HG02885 (cell line): ENCODE data around the gene EGF.
"Not testable (repeated sequence)": the region's sequence is repeated elsewhere in the genome, so short reads cannot be mapped to it uniquely, and the experiment has no call there.

Source experiments
- ATAC-seq: cut with Tn5 transposase; IDR thresholded peaks from one replicate; pipeline ENCODE4 v1.9.1; 2021; ENCODE audit warnings: mild to moderate bottlenecking; ENCODE audit not compliant: unreplicated experiment, poor library complexity

Gene EGF

DNA sequence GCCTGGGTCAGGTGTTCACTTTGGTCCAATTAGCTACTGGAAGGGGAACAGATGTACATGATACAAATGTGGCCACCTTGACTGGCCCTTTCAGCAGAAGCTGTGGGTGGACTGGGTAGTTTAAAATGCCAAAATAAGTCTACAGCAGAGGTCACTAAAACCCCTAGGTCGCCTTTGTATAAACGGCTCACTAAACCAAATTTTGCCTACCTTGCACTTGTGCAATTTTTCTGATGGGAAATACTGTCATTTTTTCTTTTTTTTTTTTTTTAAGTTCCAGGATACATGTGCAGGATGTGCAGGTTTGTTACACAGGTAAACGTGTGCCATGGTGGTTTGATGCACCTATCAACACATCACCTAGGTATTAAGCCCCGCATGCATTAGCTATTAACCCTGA is 109.8 kb downstream of the EGF start:
- ATAC-seq, result no peak

DNA sequence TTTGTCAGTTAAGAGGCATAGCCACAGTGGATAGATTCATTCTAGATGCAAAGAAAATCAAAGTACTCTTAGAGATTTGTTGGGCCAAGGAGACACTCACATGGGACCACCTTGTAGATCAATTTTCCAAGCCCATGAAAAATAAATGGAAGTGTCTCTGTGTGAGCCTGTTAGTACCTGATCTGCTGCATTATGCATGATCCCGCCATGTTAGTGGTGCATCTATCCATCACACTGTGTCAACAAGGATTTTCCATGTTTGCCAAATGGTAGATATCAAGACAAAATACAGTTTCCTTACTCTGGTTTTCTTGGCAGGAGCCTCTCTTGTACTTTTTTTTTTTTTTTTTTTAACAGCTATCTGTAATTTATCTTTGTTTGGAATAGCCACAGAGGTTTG is 112.4 kb downstream of the EGF start:
- ATAC-seq, result no peak

DNA sequence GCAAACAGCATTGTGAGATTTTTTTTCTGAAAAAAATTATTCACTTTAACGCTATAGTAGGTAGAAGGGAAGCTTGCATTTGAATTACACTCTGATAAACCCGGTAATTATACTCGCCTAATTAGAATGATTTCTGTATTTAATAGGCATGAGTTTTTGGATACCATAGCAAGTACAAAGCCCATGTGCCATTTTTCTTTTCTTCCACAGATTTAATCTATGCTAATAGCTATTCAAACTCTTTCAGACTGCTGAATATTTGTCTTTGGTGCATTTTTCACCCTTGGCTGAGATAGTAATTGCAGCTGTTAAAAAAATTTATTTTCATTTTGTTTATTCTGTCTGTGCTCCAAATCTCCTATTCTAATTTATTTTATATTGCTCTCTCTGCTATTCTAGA is 113.0 kb downstream of the EGF start:
- ATAC-seq, result no peak

DNA sequence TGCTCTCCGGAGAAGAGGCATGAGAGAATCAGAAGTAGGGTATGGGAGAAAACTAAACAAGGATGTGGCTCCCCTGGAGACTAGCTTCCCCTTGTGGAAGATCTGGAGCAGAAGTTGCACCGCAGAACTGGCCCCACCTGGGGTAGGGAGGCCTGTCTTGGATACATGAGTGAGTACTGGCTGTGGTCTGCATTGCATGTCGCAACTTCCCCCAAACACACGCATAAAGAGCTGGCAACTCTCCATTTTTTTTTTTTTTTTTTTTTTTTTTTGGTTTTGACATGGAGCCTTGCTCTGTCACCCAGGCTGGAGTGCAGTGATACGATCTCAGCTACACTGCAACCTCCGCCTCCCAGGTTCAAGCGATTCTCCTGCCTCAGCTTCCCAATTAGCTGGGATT is 119.9 kb downstream of the EGF start:
- no peak for ATAC-seq

DNA sequence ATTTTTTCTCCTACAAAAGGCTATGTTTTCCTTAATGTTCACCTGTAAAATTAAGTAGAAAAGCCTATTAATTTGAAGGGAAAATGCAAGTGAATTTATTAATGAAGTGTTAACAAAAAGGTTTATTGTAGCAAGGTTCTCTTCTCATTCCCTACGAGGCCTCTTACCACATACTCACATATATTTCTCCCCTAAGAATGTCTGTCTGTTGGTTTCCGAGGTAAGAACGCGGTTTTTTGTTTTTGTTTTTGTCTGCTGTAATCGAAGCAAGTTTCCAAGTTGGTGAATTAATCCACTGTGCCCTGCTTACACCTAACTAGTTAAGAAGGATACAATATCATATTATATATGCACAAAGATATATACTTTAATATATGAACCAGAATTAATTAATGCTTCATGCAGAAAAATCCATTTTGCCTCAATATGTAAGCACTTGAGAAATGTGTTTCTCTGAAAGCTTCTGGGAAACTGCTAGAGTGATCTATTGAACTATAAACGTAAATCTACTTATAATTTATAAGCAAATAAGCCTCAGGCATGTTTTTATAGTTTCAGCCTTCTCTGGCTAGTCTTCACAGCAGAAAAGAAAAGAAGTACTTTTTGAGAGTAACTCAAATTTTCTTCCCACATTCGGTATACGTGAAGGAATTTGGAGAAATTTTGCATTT is 120.8 kb downstream of the EGF start:
- peak; percentile 8 for ATAC-seq

DNA sequence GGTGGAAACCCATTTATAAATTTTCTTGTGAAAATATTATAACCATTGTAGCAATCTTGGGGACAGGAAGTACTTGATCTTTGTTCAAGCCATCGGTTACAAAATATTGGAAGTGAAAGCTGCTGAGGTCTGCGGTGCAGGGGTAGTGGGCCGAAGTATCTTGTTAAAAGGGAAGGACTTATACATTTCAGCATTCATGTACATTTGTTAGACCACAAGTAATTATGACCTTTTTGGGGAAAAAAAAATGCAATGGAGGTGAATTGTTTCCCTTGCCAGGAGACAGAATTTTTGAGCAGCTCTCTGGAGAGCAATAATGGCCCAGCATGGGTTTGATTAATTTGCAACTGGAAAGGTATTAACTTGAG is 121.3 kb downstream of the EGF start:
- peak; percentile 99 for ATAC-seq

DNA sequence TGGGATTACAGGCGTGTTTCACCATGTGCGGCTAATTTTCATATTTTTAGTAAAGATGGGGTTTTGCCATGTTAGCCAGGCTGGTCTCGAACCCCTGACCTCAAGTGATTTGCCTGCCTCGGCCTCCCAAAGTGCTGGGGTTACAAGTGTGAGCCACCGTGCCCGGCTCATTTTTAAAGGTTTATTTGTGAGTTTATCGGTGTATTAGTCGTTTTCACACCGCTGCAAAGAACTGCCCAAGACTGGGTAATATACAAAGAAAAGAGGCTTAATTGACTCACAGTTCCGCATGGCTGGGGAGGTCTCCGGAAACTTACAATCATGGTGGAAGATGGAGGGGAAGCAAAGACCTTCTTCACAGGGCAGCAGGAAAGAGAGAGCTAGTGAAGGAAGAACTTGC is 126.5 kb downstream of the EGF start:
- ATAC-seq, result not testable (repeated sequence)

DNA sequence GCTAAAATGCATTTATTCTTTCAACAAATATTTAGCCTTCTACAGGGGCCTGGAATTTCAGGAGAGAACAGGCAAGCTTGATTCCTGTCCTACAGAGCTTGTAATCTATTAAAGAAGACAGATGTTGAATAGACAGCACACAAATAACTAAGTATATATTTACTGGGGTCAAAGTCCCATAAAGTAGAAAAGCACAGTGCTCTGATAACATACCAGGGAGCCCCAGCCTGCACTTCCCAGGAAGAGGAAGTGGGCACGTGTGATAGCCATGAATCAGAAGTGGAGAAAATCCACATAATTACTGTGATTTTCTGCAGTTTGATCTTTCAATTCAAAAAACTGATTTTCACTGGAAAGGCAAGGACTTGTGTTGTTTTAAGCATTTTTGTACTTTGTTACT is 129.1 kb downstream of the EGF start:
- no peak for ATAC-seq

DNA sequence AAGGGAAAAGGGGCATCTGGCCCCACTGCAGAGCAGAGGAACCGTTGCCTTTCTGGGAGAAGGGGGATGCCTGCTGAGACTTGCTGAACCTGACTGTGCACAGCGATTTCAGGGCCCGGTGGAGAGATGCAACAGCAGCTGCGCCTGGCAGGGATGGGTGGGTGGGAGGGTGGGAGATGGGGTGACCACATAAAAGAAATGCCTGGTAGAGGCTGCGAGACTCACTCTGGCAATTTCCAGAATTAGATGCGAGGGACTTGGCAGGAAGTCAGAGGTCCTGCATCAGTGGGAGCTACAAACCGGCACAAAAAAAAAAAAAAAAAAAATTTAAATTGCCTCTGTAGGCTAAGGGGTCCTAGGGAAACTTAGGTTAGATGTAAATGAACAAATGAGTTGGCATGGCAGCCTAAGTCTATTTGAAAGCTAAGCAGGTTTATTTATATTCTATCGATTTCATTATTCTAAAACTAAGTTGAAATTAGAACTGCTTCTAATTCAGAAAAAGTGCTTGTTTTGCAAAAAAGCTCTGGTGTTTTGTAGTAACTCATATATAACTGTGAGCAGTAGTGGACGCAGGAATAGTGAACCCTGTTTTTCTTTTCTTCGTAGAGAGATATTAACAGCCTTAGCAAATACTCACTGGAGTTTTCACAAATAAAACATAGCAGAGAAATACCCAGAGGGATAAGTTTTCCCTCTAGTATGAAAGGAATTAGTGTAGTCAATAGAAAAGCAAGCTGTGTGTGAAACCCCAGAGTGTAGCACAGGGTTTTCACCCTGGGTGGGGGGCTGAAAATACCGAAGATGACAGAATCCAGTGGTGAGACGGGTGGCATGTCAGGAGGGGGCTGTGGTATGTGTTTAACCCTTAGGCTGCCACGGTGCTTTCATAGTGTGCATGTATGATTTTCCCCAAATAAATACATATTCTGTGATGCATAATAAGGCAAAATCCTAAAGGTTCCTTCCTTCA is 130.1 kb downstream of the EGF start:
- no peak for ATAC-seq

DNA sequence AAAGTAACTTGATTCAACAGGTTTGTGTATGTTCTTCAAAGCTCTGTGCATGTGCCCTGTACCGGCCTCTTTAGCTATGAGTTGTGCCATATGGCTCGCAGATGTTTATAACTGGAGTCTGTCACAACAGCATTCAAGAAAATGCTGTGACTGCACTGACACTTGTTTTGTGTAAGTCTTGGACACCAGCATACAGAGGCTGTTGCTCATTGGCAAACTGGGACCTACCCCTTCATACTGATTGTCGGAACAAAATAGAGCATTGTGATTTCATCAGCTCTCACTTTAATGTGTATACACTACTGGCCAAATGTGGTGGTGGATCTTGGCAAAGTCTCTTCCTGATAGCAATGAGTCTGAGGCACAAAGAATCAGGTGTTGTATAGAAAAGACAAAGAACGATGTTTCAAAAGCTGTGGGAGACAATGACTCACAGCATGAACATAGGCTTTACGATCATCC is 133.9 kb downstream of the EGF start:
- ATAC-seq, result no peak

DNA sequence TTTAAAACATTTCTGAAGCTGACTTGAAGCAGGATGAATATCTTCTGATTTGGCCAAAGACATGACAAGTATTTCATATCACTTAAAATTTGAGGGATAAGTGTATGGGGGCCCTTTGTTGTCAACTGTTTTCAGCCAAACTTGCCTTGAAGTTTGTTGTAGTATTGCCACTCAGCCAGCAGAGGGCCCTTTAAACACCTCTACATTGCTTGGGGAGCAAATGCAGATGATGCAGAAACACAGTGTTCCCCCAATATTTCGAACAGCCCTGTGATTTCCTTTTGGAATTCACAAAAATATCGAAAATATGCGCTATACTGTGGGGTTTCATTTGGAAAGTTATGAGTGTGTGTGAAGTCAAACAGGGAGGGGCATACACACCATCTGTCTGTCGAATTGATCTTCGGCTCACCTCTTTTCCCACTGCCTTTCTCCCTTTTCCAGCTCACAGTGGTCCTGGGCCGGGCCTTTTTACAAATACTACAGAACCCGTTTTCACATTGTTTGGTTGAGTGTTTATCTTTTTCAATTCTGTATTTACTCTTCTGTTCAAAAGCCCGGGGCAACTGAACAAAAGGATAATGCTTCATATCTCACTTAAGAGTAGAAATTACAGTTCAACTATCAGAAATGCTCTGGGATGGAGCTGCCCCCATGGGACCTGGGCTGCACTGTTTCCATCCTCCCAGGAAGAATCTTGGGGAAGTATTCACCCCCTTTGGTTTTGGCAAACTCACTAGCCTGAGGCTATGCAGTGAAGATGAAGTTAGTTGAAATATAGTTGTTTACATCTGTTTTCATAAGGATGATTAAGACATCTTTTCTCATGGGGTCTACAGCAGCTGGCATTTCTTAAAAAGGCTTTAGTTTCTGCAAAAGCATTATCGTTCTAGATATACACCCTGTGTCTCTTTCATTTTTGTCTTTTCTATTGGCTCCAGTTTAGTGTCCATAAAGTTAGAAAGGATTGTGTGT is 137.6 kb downstream of the EGF start:
- ATAC-seq, result peak; percentile 65

DNA sequence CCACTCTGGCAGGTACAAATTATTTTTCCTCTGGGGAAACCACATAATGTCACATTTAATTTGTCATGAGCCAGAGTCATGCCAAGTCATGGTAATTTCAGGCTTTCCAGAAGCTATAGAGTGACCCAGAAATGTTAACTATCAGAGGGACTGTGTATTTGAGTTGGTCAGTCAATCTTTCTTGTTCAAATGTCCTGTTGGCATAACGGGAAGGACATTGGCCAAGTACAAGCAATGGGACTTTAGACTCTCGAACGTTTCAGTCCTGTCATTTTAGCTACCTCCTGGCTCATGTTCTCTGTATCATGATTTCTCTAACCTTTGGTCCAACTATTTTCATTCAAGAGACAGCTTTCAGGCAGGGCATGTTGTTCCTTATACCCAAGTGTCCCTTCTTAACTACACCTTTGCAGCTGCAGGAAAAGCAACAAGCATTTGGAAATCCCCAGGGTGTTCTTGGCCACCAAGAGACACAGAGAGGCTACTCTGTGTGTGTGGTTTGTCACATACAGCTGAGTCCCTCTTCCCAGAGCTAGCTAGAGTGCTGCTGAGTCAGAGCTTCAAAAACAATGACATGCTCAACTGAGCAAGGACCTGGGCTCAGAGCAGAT is 142.6 kb downstream of the EGF start:
- peak; percentile 81 for ATAC-seq

DNA sequence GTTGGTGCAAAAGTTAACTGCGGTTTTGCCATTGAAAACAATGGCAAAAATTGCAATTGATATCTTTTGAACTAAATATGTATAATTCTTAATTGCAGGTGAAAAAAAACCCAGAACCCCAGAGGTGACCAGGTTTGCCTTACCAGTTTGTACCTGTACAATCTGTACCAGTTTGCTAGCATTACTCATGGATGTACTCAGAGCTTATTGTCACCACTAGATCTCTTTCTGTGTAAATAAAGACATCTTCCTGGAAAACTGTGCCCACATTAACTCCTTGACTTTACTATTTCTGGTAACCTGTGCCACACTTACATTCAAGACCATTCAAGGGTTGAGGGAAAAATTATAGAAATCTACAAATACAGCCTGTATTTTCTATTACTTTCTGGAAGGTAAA is 146.0 kb downstream of the EGF start:
- no peak for ATAC-seq

DNA sequence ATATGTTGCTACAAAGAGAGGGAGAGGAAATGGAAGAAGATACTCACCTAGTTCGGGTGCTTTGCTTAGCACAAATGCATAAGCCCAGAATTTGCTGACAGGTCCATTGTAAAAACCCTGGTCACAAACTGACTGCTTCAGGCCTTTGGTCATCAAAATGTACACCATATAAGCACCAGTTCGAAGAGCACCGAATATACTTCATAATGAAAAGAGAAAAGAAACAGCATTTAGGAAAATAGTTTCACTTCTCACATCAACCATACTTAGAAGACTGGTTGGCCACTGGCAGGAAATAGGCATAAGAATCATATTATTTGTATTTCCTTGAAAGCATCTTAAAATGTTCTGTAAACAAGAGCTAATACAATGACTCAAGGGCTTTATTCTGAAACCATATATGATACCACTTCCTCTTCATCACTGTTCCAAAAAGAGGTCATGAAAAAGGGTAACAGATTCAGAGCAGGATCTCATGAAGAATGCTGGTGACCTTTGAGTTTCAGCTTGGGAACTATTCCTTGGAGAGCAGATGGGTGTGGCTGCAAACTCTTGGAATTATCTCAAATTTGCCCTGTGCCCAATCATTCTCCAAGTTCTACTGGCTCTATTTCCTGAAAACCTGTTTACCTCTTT is 147.0 kb downstream of the EGF start:
- ATAC-seq, result peak; percentile 81

DNA sequence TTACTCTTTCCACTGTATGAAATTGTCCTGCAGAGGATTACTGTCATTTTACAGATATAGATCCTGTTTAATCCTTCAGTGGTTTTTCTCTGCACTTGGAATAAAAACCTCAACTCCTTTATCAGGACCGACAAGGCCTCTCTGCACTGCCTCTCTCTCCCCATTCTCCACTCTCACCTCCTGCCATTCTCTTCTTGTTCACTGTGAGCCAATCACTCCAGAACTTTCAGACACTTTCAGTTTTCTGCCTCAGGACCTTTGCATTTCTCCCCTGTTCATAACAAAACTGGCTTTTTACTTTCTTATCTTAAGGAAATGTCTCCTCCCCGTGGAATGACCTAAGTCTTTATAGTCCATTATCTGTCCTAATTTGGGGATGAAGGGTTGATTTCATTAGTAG is 148.4 kb downstream of the EGF start:
- ATAC-seq, result no peak
